Jurkat, Clone E6-1 (cell line): ENCODE results near the gene LYSMD4. TPM values are rescaled to one million over a fixed set of nuclear protein-coding genes. Genes with fewer than 3 reads are reported as not detected.
"Not testable (repeated sequence)": the region's sequence is repeated elsewhere in the genome, so short reads cannot be mapped to it uniquely, and the experiment has no call there.

ENCODE experiments used
- DNase-seq: peaks from one replicate; pipeline ENCODE4 v3.0.0-alpha.2; 2011; ENCODE audit warnings: low read depth, low spot score
- H3K4me3 ChIP-seq: 2 replicates; pipeline ENCODE4 v1.5.1; 2011; ENCODE audit warnings: mild to moderate bottlenecking, low read length, control low read depth, moderate library complexity
- polyA plus RNA-seq: library from polyadenylated mRNA; unstranded; fragments of >200 nt; gene quantifications from one replicate; pipeline ENCODE4 v1.2.1, GENCODE V29; 2012; ENCODE audit warnings: missing spikeins; ENCODE audit not compliant: insufficient read length, insufficient read depth

Gene LYSMD4
- polyA plus RNA-seq = 11.7 TPM

DNA sequence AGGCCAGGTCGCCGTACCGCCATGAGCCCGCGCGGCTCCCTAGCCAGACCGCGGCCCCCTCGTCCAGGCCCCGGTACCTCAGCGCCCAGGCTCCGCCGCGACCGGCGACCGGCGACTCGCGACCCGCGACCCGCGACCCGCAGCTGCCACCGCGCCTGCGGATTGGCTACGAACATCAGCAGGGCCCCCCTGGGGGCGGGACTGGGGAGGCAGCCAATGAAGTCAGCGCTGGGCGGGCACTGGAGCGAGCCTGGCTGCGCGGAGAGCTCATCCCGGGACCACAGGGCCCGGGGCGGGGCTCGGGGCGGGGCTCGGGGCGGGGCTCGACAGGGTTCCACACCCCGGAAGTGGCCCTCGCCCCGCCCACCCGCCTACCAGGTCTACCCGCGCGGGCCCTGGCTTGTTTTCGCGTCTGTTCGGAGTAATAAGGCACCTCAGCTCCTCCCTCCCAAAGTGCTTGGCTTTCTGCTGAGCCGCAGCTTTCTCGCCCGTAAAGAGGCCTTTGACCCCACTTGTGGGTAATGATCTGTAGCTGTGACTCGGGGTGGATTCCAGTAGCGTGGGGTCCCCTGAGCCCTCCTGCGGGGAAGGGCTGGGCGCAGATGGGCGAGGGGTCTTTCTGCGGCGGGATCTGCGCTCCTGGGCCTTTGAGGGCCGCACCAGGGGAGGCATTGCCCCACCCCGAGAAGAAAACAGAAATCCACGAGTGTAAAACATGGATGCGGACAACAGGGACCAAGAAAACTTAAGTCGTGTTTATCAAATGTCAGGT is at the start of gene LYSMD4:
Gene LYSMD4, minus strand, starts transcription at position 170 of the 772 bp plus-strand sequence. CDS start 1,438 bp downstream, outside the sequence.
- H3K4me3 ChIP-seq = peak within 1 kb of the TSS; percentile 64
- DNase-seq = peak; percentile 91

DNA sequence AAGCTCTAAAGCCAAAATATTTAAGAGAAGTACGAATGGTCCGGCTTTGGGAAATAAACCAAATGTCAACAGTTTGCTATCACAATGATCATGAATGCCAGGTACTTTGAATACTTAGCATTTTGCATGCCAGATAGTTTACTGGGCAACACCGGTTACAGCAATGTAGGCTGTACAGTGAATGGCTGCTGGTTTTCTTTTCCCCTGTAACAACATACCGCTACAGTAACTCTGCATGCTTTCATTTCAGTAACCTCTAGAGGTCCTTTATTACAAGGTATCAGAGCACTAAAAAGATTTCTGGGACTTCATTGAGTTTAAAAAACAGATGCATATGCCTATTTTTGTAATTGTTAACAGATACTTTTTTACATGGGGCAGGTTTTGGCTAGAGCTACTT is 48.8 kb upstream of the LYSMD4 start:
- DNase-seq, H3K4me3 ChIP-seq: not testable (repeated sequence)

DNA sequence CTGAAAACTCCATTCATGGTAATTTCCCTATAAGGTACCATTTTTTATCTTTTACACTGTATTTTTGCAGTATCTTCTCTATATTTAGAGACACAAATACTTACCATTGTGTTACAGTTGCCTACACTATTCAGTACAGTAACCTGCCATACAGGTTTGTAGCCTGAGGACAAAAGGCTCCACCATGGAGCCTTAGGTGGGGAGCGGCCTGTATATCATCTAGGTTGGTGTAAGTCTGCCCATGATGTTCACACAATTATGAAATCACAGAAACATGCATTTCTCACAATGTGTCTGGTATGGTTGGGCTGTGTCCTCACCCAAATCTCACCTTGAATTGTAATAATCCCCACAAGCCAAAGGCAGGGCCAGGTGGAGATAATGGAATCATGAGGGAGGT is 43.9 kb upstream of the LYSMD4 start:
- no peak overlapping the region for H3K4me3 ChIP-seq
- DNase-seq = no peak

DNA sequence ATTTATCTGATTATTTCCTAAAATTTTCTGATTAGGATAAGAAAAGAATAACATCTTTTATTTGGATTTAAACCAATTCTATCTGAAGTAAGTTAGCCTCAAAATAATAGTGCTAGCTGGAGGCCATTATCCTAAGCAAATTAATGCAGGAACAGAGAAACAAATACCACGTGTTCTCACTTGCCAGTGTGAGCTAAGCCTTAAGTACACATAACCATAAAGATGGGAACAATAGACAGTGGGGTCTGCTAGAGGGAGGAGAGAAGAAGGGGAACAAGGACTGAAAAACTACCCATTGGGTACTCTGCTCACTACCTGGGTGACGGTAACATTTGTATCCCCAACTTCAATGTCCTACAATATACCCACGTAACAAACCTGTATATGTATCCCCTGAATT is 31.3 kb upstream of the LYSMD4 start:
- DNase-seq = no peak
- no peak overlapping the region for H3K4me3 ChIP-seq

DNA sequence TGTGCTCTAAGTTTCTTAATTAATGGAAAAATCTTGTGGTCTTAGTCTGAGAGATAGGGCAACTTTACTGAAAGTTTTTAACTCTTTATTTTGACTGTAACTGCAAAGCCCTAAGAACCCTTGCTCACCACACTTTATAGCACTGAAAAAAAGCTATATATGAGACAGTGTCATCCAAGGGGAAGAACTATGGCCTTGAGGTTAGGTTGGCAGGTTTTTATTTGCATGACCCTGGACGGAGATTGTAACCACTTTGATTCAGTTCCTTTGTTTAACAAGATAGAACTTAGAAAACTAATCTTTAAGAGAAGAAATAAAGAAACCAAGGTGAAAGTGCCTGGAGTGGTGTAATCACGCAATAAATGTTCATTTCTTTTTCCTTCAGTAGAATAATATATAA is 30.6 kb upstream of the LYSMD4 start:
- DNase-seq = no peak
- no peak overlapping the region for H3K4me3 ChIP-seq

DNA sequence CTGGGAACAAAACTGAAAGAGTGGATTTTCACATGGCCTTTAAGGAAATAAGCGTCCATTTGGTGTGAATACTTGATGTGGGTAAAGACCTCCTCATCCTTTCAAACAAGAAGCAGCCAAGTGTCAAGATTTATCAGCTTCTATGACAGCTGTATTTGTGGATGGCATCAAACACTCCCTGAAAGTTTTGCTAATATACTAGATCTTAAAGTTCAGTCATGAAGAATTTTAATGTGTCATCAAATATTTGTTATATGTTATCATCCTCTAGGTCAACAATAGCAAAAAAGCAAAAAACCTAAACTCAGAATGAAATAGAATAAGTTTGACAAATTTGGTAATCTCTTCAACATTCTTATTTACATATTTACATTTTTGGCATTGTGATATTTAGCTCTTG is 29.1 kb upstream of the LYSMD4 start:
- H3K4me3 ChIP-seq = no peak overlapping the region
- no peak for DNase-seq

DNA sequence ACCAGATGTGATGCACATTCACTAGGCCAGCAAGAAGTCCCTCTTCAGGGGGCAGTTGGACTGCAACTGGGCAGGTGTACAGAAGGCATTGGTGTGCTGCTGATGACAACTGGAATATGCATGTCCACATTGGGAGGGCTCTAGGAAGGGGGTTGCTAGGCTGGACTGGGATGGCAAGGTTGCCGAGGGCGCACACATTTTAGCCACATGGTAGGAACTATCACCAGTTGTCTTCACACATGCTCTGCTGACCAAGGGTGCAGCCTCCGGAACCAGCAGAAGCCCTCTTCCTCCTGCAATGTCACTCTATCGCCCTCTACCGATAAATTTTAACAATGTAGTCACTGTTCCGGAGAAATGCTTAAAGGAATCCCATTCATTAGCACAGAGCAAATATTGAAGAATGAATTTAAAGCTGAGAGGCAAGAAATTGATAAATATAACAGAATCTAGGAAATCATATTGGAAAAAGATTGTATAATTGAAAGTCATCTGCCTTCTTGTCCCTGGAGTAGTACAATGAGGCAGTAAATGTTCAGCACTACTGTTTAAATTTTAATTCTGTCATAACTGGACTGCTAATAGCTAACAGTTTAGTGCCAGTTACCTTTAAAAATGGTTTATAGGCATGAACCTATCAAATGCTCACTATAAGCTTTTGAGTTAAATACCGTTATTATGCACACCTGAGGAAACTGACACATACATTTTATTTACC is 22.6 kb upstream of the LYSMD4 start:
- H3K4me3 ChIP-seq = no peak overlapping the region
- DNase-seq = peak; percentile 63

DNA sequence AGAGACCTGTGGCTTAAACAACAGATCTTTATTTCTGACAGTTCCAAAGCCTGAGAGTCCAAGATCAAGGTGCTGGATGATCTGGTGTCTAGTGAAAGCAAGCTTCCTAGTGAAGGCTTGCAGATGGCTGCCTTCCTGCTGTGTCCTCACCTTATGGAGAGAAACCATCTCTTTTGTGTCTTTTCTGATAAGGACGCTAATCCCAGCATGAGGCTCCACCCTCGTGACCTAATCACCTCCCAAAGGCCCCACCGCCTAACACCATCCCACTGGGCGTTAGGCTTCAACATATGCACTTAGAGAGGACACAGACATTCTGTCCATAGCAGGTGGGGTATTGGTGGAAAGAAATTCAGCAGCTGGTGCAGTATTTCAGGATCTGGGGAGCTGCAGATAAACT is 19.8 kb upstream of the LYSMD4 start:
- DNase-seq = no peak

DNA sequence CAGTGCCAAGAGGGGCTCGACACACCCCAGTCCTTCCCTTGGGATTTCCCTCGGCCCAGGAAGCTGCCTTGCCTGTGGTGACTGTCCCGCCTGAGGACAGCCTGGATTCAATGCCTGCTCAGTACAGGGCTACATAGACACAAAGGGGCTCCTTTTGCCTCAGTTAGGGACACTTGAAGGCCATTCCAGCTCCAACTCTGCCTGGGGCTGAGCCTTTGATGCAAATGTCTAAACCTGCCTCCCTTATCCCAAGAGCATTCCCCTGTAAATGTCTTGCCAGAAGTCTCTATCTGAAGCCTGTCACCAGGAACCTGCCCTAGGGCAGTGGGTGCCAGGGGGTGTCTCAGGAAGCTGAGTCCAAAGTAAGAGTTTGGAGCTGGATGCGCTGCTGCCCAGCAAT is 19.3 kb upstream of the LYSMD4 start:
- H3K4me3 ChIP-seq = no peak overlapping the region
- DNase-seq = no peak

More for the DNA sequence above, 19.8 kb upstream of the LYSMD4 start:
- H3K4me3 ChIP-seq = no peak overlapping the region

DNA sequence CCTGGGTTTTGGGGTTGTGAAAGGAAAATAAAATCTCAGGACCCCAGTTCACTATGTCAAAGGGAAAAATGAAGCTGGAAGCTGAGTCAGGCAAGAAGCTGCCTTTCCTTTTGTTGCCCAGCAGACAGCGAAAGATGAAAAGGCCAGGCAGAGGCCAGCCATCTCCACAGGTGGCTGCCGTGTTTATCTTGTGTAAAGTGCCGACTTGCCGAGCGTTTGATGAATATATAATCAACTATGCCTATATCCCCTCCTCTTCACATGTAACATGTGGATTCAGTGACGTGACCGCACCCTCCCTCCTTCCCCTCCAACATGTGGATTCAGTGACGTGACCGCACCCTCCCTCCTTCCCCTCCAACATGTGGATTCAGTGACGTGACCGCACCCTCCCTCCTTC is 17.1 kb upstream of the LYSMD4 start:
- H3K4me3 ChIP-seq = not testable (repeated sequence)

DNA sequence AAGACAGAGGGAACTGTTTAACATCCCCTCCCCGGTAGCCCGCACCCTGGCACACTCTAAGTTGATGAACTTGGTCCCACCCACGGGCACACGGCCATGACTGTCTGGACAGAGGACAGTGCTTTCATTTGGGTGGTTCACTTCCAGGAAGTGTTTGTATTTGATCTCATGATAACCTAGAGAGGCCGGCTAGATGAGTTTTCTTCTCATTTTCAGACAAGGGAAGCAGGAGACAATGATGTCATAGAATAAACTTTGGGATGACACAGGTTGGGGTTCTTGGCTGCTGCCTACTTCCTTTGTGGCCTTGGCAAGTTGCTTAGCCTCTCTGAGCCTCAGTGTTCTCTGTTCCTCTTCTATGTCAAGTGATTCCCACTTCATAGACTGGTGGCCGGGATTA is 16.1 kb upstream of the LYSMD4 start:
- no peak overlapping the region for H3K4me3 ChIP-seq
- no peak for DNase-seq

More for the DNA sequence above, 17.1 kb upstream of the LYSMD4 start:
- DNase-seq = not testable (repeated sequence)

DNA sequence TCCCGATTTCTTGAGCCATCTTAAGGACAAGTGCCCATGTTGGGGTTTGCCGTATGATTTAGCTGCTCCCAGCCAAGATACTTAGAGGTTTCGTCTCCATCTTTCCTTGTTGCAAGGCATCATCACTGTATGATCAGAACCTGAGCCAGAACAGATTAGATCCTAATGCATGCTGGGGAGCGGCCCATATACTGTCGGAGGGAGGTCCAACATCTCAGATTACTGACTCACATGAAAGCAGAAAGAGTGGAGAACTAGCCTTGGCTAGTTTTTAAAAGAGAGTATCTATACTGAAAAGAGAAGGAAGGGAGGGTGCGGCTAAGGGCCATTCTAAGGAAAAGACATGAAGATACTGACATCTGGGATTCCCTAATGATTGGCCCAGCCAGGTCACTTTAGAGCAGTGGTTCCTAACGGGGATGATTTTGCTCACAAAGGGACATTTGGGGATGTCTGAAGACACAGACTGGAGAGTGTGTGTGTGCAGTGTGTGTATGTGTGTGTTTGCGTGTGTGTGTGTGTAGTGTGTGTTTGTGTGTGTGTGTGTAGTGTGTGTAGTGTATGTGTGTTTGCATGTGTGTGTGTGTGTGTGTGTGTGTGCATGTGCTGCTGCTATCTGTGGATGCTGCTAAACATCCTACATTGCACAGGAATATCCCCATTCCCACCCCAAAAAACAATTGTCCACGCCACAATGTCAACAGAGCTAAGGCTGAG is 12.3 kb upstream of the LYSMD4 start:
- H3K4me3 ChIP-seq = no peak overlapping the region
- DNase-seq = no peak

DNA sequence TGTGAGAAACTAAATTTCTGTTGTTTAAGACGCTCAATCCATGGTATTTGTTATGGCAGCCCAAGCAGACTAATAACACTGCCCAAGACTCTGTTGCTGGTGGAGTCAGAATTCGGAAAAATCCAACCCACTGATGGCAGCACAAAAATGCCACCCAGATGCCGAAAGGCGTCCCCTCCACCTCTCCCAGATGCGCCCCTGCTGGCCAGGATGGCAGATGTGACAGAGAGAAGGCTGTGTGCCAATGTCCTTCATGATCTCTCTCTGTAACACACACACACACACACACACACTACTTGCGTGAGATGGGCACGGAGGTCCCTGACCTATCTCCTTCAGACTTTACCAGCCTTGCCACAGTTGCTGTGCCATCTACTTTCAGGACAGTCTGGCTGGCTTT is 10.9 kb upstream of the LYSMD4 start:
- no peak for DNase-seq
- H3K4me3 ChIP-seq = no peak overlapping the region

DNA sequence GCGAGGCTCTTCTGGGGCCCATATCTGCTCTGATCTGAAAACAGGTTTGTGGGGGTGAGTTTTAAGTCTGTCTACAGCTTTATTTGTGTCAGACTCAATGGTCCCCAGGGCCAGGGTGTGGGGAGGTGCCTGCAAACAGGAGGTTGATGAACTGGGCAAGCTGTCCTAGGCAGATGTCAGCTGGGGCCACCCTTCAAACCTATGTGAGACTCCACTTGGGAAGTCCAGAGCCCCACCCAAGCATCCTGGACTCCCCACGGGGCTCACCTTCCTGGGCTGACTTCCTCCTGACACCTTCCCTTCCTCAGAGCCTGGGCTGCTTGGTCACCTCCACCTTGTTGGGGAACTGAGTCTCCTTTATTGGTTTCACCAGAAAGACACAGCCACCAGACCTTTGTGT is 8.6 kb upstream of the LYSMD4 start:
- H3K4me3 ChIP-seq = no peak overlapping the region
- no peak for DNase-seq

DNA sequence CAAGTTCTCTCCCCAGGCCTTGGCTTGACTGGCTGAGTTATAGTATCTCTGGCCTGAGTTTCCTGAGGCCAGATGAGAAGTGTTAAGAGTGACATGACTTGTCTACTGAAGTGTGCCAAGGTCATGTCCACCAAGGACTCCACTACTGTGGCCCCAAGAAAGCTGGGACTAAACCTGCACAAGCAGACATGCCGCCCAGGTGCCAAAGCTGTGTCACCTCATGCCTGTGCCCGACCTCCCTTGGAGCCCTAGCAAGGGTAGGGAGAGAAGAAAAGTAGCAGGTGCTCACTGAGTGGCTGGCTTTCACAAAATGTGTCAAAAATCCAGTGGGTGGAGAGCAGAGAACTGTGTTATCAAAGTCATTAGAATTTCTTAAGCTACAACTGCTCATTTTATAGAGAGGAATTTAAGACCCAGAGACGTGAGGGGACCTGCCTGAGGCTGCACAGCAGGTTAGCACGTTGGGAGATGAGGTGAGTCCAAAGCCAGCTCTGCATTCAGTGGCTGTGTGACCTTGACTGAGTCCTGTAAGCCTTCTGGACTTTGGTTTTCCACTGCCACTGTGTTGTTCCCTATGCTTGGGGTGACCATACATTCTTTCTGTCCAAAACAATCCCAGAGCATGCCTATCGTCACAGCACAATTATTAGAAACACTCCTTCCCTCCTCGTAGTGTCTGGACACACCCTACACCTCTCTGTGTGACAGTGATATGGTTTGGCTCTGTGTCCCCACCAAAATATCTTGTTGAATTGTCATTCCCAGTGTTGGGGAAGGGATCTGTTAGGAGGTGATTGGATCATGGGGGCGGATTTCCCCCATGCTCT is 5.0 kb upstream of the LYSMD4 start:
- no peak overlapping the region for H3K4me3 ChIP-seq
- DNase-seq = no peak

DNA sequence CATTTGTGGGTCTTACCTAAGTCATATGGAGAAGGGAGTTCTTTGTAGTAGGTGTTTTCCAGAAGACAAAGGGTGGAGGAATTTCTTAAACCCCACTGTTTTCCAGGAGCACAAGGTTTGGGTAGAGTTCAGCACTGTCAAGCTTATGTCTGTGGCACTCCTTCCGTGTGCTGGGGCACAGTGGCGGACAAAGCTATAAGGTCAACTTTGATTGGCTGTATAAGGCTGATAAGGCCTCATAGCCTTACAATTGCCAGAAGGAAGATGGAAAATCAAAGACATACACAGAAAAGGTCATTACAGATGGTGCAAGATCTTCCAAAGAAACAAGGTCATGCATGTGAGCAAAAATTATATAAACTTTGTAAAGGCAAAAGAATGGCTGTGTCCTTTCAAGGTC is 3.5 kb upstream of the LYSMD4 start:
- no peak for DNase-seq
- H3K4me3 ChIP-seq = no peak overlapping the region

DNA sequence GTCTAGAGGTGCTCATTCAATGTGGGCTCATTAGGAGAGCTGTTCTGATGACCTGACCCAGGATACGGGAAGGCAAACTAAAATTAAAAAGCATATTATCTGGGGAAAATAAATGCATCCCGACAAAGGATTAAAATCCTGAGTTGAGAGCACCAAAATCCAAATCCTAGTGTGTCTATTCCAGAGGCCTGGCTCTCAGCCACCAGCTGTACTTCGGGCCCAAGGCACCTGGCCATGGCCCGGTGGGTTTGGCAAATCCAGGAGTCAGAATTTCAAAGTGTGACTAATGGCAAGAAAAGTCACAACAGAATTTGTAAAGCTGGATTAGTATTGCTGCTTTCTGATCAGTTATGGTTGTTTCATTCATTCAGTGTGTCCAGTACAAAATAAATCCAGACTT is 2.6 kb upstream of the LYSMD4 start:
- no peak for DNase-seq
- H3K4me3 ChIP-seq = no peak overlapping the region

DNA sequence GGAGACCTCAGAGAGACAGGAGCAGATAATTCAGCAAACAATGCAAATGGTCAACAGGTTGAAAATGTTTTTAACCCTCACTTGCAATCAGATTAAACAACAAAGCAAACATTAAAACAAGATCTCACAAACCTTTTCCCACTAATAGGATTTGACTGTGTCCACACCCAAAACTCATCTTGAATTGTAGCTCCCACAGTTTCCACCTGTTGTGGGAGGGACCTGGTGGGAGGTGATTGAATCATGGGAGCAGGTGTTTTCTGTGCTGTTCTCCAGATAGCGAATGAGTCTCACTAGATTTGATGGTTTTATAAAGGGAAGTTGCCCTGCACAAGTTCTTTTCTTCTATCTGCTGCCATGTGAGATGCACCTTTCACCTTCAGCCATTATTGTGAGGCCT is 1.3 kb upstream of the LYSMD4 start:
- no peak for DNase-seq
- H3K4me3 ChIP-seq = no peak overlapping the region

DNA sequence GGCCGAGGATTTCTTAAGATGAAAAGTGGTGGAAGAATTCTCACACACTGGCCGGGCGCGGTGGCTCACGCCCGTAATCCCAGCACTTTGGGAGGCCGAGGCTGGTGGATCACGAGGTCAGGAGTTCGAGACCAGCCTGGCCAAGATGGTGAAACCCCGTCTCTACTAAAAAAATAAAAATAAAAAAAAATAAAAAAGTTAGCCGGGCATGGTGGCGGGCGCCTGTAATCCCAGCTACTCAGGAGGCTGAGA is 729 bp upstream of the LYSMD4 start:
- peak overlapping the region; percentile 59 for H3K4me3 ChIP-seq
- DNase-seq = not testable (repeated sequence)
